Mucosa of rectum (tissue), 2 donors: ENCODE measurements around the gene POU2F1.

Experiments
- H3K27ac ChIP-seq, 2 donors: one replicate each; pipeline ENCODE4 v1.7.0; 2013; ENCODE audit warnings: inconsistent platforms in 2 of 2, low read depth in 2 of 2, low read length in 2 of 2
- H3K27me3 ChIP-seq, 2 donors: one replicate each; pipeline ENCODE4 v1.7.0; 2013; ENCODE audit warnings: low read length in 2 of 2; ENCODE audit not compliant: control insufficient read depth in 2 of 2, insufficient read depth in 2 of 2
- H3K36me3 ChIP-seq, 2 donors: one replicate each; pipeline ENCODE4 v1.7.0; 2013; ENCODE audit warnings: low read length in 2 of 2; ENCODE audit not compliant: control insufficient read depth in 2 of 2, insufficient read depth in 2 of 2
- H3K4me1 ChIP-seq, 2 donors: one replicate each; pipeline ENCODE4 v1.7.0; 2013; ENCODE audit warnings: low read length in 2 of 2, mild to moderate bottlenecking in 1 of 2; ENCODE audit not compliant: control insufficient read depth in 2 of 2, insufficient read depth in 2 of 2
- H3K4me3 ChIP-seq, 2 donors: one replicate each; pipeline ENCODE4 v1.7.0; 2013; ENCODE audit warnings: low read length in 2 of 2
- H3K9ac ChIP-seq, 2 donors: one replicate each; pipeline ENCODE4 v1.7.0; 2013; ENCODE audit warnings: low read length in 2 of 2, low read depth in 1 of 2, mild to moderate bottlenecking in 1 of 2
- H3K9me3 ChIP-seq, 2 donors: one replicate each; pipeline ENCODE4 v1.7.0; 2013; ENCODE audit warnings: low read length in 2 of 2; ENCODE audit not compliant: control insufficient read depth in 2 of 2
- donor health status: healthy.
- donor health status: Normal muscosa, but diverticular disease.

The POU2F1 gene

DNA sequence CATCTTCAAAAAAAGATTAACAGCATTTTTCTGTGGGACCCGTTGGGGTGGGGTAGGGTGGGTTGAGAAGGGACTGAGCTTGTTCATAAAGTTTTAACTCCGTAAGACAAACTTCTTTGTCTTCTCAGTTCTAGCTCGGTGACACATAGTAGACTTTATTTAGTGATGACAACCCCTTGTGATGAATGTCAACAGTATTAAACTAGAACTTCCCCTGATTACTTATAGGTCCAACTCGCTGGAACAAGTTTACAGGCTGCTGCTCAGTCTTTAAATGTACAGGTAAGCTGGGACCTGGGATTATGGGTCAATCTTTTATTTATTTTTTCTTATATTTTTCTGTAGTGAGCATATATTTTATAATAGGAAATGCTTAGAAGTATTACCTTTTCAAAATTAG, 149.2 kb downstream of the POU2F1 start:
- no peak overlapping the region for H3K4me3 ChIP-seq
- no peaks in the 10 kb centered on the region for H3K9me3 ChIP-seq
- H3K4me1 ChIP-seq, result no peaks in the 10 kb centered on the region
- H3K27ac ChIP-seq, result no peak overlapping the region
- H3K27me3 ChIP-seq, result no peaks in the 10 kb centered on the region
- peaks cover 0 to 7% of the 10 kb centered on the region in 2 donors for H3K36me3 ChIP-seq
- no peak overlapping the region for H3K9ac ChIP-seq

DNA sequence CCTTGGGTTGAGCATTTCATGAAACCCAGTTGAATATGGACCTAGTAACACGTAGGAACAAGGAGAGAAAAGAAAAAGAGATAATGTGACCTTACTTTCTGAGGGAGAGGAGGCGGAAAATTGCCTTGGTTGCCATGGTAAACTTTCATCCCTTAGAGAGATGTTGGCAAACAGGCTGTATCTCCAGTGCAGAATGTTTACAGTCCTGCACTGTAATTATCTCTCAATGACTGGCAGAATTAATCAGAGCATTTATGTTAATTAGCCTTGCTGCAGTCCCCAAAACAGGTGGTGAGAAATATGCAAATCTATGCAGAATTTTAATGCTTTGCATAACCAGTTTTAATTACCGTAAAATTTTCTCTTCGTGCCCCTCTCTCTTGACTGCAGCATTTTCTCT, 150.3 kb downstream of the POU2F1 start:
- no peaks in the 10 kb centered on the region for H3K27me3 ChIP-seq
- peaks cover 0 to 11% of the 10 kb centered on the region in 2 donors for H3K36me3 ChIP-seq
- H3K4me1 ChIP-seq, result no peaks in the 10 kb centered on the region
- no peak overlapping the region for H3K27ac ChIP-seq
- H3K4me3 ChIP-seq, result no peak overlapping the region
- no peak overlapping the region for H3K9ac ChIP-seq
- no peaks in the 10 kb centered on the region for H3K9me3 ChIP-seq

DNA sequence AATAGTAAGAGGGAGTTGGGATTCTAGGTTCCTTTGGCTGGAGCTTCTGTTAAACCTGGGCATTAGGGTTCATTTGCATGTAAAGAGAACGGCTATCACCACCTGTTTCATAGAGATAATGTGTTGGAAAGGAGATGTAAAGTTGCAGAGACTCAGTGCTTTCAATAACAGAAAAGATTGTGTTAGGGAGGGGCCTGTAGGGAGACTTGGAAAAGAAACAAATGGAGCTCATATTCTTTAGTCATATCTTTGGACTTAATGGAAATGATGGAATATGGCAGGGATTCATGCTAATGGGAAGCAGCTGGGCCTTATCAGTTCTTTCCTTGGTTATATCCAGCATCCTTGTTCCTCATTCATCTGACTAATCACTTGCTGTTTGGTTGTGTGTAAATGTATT, 152.7 kb downstream of the POU2F1 start:
- no peak overlapping the region for H3K27ac ChIP-seq
- no peaks in the 10 kb centered on the region for H3K9me3 ChIP-seq
- no peaks in the 10 kb centered on the region for H3K27me3 ChIP-seq
- no peaks in the 10 kb centered on the region for H3K4me1 ChIP-seq
- no peak overlapping the region for H3K9ac ChIP-seq
- H3K4me3 ChIP-seq, result no peak overlapping the region
- H3K36me3 ChIP-seq, result peaks cover 3 to 7% of the 10 kb centered on the region in 2 donors

DNA sequence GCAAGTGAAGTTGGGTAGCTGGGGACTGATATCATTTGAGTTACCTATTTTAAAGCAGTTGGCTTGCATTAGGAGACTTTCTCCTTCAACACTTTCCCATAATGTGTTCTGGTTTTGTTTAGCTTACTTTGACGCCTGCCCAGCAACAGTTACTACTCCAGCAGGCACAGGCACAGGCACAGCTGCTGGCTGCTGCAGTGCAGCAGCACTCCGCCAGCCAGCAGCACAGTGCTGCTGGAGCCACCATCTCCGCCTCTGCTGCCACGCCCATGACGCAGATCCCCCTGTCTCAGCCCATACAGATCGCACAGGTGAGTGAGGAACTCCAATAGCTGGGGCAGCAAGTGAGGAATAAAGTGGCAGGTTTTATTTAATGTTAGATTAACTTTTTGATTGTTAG, 153.3 kb downstream of the POU2F1 start:
- Histone ChIP-seq H3K4me3 (no peak overlapping the region), H3K36me3 (peaks cover 3 to 7% of the 10 kb centered on the region in 2 donors), H3K27ac (no peak overlapping the region)

DNA sequence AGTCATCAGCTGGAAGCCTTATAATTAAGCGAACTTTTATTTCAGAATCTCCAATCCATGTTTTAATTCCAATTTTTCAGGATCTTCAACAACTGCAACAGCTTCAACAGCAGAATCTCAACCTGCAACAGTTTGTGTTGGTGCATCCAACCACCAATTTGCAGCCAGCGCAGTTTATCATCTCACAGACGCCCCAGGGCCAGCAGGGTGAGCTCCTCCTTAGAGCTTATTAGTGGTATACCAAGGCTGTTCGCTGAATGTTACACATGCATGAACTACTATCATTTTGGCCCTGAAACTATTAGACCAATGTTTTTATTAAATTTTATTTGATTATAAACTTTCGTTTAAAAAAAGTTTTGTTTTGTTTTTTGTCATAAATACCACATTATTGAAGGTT, 155.3 kb downstream of the POU2F1 start:
- Histone ChIP-seq H3K27ac (no peak overlapping the region), H3K9me3 (no peaks in the 10 kb centered on the region), H3K4me1 (no peaks in the 10 kb centered on the region), H3K36me3 (peaks cover 3 to 7% of the 10 kb centered on the region in 2 donors), H3K9ac (no peak overlapping the region), H3K4me3 (no peak overlapping the region), H3K27me3 (no peaks in the 10 kb centered on the region)

More for the DNA sequence above, 153.3 kb downstream of the POU2F1 start:
- H3K27me3 ChIP-seq, result no peaks in the 10 kb centered on the region
- no peaks in the 10 kb centered on the region for H3K9me3 ChIP-seq
- no peak overlapping the region for H3K9ac ChIP-seq
- H3K4me1 ChIP-seq, result no peaks in the 10 kb centered on the region

DNA sequence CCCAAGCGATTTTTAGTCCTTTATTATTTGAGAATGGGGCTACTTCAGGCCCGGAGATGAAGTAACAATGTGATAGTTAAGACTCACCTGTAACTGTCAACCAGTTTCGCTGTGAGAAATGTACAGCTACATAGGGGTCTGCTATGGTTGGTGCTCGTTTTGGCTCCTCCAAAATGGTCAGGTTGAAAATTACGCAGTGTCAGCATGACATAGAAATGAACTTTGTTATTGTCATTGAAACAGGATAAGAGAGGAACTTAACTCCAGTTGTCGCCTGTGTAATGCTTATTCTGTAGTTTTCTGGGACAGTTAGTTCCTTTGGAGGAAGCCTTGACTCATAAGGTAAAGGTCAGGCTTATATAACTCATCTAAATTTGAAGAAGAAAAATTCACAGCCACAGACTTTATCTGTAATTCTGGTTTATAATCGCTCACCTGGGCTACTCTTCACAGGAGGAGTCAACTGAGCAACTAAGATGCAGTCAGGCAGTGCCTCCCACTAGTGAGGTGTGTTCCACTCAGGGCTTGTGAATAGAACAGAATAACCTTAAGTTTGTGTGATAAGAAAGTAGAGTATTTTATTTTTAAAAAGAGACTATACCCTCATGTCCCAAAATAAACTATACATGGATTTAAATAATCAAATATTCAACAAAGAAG, 166.7 kb downstream of the POU2F1 start:
- Histone ChIP-seq H3K4me1 (no peaks in the 10 kb centered on the region), H3K9ac (no peak overlapping the region), H3K9me3 (no peaks in the 10 kb centered on the region), H3K4me3 (no peak overlapping the region), H3K27ac (no peak overlapping the region), H3K36me3 (peaks cover 6 to 21% of the 10 kb centered on the region in 2 donors), H3K27me3 (no peaks in the 10 kb centered on the region)

DNA sequence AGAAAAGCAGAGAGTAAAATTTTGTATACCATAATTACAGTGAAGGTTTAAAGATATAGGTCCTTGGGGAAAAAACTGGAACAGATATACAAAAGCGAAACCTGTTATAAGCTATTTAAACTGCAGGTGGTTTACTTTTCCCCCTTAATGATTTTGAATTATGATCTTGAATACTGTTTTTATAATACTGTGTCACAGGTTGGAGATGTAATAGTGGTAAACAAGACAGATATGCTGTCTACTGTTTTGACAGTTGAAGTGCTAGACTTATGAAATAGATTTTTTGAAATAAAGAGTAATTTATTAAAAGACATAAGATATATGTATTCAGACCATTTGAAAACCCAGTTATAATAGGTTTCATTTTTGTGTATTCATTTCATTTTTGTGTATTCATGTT, 168.3 kb downstream of the POU2F1 start:
- Histone ChIP-seq H3K36me3 (peaks cover 6 to 19% of the 10 kb centered on the region in 2 donors), H3K9me3 (no peaks in the 10 kb centered on the region)

DNA sequence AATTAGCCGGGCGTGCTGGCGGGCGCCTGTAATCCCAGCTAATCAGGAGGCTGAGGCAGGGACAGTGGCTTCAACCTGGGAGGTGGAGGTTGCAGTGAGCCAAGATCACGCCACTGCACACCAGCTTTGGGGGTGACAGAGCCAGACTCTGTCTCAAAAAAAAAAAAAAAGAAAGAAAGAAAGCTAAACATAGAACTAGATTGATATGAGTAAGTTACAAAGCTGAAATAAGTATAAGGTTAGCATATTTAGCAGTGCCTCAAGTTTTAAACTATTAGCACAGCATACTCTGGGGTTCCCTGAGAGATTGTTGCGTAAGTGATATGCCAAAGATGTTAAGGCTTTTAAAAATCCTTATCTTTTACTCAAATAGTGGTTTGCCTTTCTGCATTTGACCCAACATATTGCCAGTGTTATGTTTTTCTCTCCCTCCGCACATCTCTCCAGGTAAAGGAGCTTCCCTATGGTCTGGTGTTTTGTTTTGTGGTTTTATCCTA, 171.6 kb downstream of the POU2F1 start:
- H3K4me1 ChIP-seq, result no peaks in the 10 kb centered on the region
- H3K27me3 ChIP-seq, result no peaks in the 10 kb centered on the region
- no peak overlapping the region for H3K4me3 ChIP-seq
- H3K27ac ChIP-seq, result no peak overlapping the region
- H3K9me3 ChIP-seq, result no peaks in the 10 kb centered on the region
- H3K36me3 ChIP-seq, result peaks cover 6 to 15% of the 10 kb centered on the region in 2 donors
- no peak overlapping the region for H3K9ac ChIP-seq

More for the DNA sequence above, 168.3 kb downstream of the POU2F1 start:
- no peak overlapping the region for H3K4me3 ChIP-seq
- no peak overlapping the region for H3K9ac ChIP-seq
- no peaks in the 10 kb centered on the region for H3K27me3 ChIP-seq
- no peaks in the 10 kb centered on the region for H3K4me1 ChIP-seq
- H3K27ac ChIP-seq, result no peak overlapping the region

DNA sequence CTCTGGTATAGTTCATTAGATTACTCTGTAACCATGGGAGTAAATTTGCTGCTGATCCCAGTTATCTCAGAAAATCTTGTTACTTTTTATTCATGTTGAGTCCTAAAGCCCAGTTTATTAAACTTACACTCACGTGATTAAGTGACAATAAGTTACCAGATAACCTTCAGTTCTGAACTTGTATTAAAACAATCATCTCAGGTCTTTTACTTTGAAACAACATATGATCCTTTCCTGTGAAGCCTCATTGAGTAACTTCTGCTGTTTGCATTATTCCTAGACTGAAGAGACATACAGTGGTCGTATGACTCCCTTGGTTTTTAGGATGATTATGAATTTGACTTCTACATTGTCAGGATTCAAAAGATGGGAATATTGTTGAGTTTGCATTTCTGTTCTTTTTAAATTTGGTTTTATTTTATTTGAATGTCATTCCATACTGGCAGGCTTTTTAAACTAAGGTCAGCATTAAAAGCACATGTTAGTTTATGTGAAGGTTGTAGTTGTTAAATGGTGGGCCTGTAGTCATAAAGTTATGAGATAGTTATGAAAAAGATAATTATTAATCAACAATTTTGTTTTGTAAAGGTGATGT, 179.8 kb downstream of the POU2F1 start:
- H3K27me3 ChIP-seq, result no peaks in the 10 kb centered on the region
- no peaks in the 10 kb centered on the region for H3K4me1 ChIP-seq
- H3K4me3 ChIP-seq, result no peak overlapping the region
- H3K36me3 ChIP-seq, result peaks cover 5 to 18% of the 10 kb centered on the region in 2 donors
- no peak overlapping the region for H3K9ac ChIP-seq
- H3K27ac ChIP-seq, result no peak overlapping the region
- no peaks in the 10 kb centered on the region for H3K9me3 ChIP-seq

DNA sequence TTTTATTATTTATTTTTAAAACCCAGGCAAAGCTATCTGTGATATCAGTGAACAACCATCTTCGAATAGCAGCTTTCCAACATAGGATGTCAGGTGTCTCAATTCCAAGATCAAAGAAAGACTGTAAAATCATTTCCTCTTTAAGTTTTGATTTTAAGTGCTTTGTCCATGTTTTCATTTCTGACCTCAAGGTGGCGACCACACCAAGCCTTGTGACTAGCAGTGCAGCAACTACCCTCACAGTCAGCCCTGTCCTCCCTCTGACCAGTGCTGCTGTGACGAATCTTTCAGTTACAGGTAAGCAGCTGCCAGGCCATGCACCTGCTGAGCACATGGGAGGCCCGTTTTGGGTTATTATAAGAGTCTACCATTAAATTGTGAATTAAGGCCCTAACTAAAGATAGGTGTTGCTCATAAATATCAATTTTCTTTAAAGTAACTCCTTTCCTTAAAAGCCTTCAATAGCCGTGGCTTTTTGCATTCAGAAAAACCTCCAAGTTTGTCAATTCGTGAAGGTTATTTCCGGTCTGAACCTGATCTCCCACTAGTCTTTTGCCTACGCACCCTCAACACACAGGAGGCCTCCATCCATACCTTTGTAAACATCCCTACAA, 180.7 kb downstream of the POU2F1 start:
- H3K27ac ChIP-seq, result no peak overlapping the region
- no peaks in the 10 kb centered on the region for H3K9me3 ChIP-seq
- H3K4me1 ChIP-seq, result no peaks in the 10 kb centered on the region
- H3K27me3 ChIP-seq, result no peaks in the 10 kb centered on the region
- H3K4me3 ChIP-seq, result no peak overlapping the region
- H3K36me3 ChIP-seq, result peaks cover 5 to 14% of the 10 kb centered on the region in 2 donors
- H3K9ac ChIP-seq, result no peak overlapping the region
